ENCODE results near the gene TBCD. TPM values are rescaled to one million over a fixed set of nuclear protein-coding genes. Genes with fewer than 3 reads are reported as not detected.
A peak's percentile ranks its signal among the peaks of the same experiment; 100 is the strongest.

TBCD gene
- polyA plus RNA-seq (2013, experiment 1 of 4), result 117 TPM
- 126 TPM for polyA plus RNA-seq (2013, experiment 2 of 4)
- polyA plus RNA-seq (2013, experiment 3 of 4), result 95.6 TPM
- 97.8 TPM for polyA plus RNA-seq (2013, experiment 4 of 4)

GRCh38 chr17:82751571-82752370, at the start of gene TBCD:
TBCD (plus strand) TSS chr17:82752065; CDS start chr17:82752194, 129 bp downstream.
- H3K9me3 ChIP-seq (ENCODE audit: control insufficient read depth, low read length), result no peaks in the 10 kb centered on the region
- no peaks in the 10 kb centered on the region for H3K27me3 ChIP-seq (ENCODE audit: control insufficient read depth, insufficient read depth, low read length, poor library complexity, severe bottlenecking)
- H3K4me3 ChIP-seq (ENCODE audit: insufficient read depth, low read depth, low read length), result peak within 1 kb of the TSS; percentile 79
- H3K27ac ChIP-seq (ENCODE audit: insufficient read depth, low read depth, low read length, poor library complexity, severe bottlenecking), result no peak within 1 kb of the TSS
- peaks cover under 1% of the 10 kb centered on the region for H3K36me3 ChIP-seq (ENCODE audit: control insufficient read depth, insufficient read depth, low read length)
- 0% methylated on average over 109 to 114 of the region's 114 CpGs for WGBS, 2 experiments
- H3K4me1 ChIP-seq (ENCODE audit: control insufficient read depth, insufficient read depth, low read length), result peaks cover 24% of the 10 kb centered on the region

- Histone ChIP-seq H3K4me1 (ENCODE audit: control insufficient read depth, insufficient read depth, low read length) (peaks cover 8% of the 10 kb centered on the region), H3K4me3 (ENCODE audit: insufficient read depth, low read depth, low read length) (no peak overlapping the region), H3K27ac (ENCODE audit: insufficient read depth, low read depth, low read length, poor library complexity, severe bottlenecking) (no peak overlapping the region), H3K27me3 (ENCODE audit: control insufficient read depth, insufficient read depth, low read length, poor library complexity, severe bottlenecking) (peaks cover 32% of the 10 kb centered on the region), H3K36me3 (ENCODE audit: control insufficient read depth, insufficient read depth, low read length) (no peaks in the 10 kb centered on the region), H3K9me3 (ENCODE audit: control insufficient read depth, low read length) (no peaks in the 10 kb centered on the region)
- WGBS, 2 experiments, result 81% methylated on average over 20 of the region's 20 CpGs
These were observed 49.5 kb upstream of the TBCD start for GRCh38 chr17:82702231-82702927.

DNA sequence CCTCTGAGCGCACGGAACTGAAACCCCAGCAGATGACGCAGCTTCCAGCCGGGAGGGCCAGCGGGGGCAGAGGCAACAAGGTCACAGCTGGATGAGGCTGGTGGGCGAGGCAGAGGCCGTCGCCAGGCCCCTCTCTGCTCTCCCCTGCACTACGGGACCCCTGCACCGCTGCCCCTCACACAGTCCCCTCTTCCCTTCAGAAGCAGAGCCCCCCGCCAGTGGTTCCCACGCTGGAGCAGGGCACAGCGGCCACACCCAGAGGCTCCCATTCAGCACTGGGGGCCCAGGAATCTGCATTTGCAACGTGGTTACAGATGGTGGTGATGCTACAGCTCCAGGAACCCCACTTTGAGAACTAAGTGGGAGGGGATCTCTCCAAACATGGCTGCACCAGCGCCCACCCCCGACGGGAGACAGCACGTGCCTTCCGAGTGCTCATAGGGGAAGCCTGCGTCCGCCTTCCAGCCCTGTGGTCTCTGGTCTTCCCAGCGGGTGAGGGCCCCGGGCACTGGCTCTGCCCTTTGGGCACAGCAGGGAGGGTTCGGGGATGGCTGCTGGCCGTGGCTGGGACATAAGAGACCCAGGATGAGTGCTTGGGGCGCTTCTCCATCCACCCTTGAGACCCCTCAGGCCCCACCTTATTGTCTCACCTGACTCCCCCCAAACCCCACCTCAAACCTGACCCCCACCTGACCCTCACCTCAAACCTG, 48.7 kb upstream of the TBCD start:
- no peak overlapping the region for H3K4me3 ChIP-seq (ENCODE audit: insufficient read depth, low read depth, low read length)
- peaks cover 23% of the 10 kb centered on the region for H3K27me3 ChIP-seq (ENCODE audit: control insufficient read depth, insufficient read depth, low read length, poor library complexity, severe bottlenecking)
- WGBS, 2 experiments, result 88 to 89% methylated on average over 26 of the region's 26 CpGs
- H3K9me3 ChIP-seq (ENCODE audit: control insufficient read depth, low read length), result no peaks in the 10 kb centered on the region
- H3K4me1 ChIP-seq (ENCODE audit: control insufficient read depth, insufficient read depth, low read length), result peaks cover 3% of the 10 kb centered on the region
- no peak overlapping the region for H3K27ac ChIP-seq (ENCODE audit: insufficient read depth, low read depth, low read length, poor library complexity, severe bottlenecking)
- no peaks in the 10 kb centered on the region for H3K36me3 ChIP-seq (ENCODE audit: control insufficient read depth, insufficient read depth, low read length)

GRCh38 chr17:82703935-82704865, 47.7 kb upstream of the TBCD start:
- Histone ChIP-seq H3K9me3 (ENCODE audit: control insufficient read depth, low read length) (no peaks in the 10 kb centered on the region), H3K27me3 (ENCODE audit: control insufficient read depth, insufficient read depth, low read length, poor library complexity, severe bottlenecking) (peaks cover 20% of the 10 kb centered on the region), H3K27ac (ENCODE audit: insufficient read depth, low read depth, low read length, poor library complexity, severe bottlenecking) (no peak overlapping the region), H3K4me1 (ENCODE audit: control insufficient read depth, insufficient read depth, low read length) (peaks cover 3% of the 10 kb centered on the region), H3K36me3 (ENCODE audit: control insufficient read depth, insufficient read depth, low read length) (no peaks in the 10 kb centered on the region), H3K4me3 (ENCODE audit: insufficient read depth, low read depth, low read length) (no peak overlapping the region)
- WGBS, 2 experiments, result 90% methylated on average over 38 of the region's 38 CpGs

DNA sequence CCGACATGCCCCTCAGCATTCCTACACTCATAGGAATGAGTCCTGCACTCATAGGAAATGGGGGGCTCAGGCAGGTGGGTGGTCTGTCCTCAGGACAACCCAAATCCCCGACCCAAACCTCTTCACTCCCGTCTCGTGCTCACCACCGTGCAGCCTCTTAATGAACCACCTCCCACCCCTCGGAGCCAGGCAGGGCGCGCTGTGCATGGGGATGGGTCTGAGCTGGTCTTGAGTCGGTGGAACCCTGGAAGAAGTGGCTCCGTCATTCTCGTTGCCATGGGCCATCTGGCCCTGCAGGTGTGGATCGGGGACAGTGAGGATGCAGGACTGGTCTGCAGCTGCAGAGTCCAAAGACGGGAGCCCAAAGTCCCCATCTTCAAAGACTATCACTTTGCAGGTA, 47.0 kb upstream of the TBCD start:
- H3K27me3 ChIP-seq (ENCODE audit: control insufficient read depth, insufficient read depth, low read length, poor library complexity, severe bottlenecking), result peaks cover 13% of the 10 kb centered on the region
- H3K27ac ChIP-seq (ENCODE audit: insufficient read depth, low read depth, low read length, poor library complexity, severe bottlenecking), result no peak overlapping the region
- 84 to 85% methylated on average over 13 of the region's 13 CpGs for WGBS, 2 experiments

DNA sequence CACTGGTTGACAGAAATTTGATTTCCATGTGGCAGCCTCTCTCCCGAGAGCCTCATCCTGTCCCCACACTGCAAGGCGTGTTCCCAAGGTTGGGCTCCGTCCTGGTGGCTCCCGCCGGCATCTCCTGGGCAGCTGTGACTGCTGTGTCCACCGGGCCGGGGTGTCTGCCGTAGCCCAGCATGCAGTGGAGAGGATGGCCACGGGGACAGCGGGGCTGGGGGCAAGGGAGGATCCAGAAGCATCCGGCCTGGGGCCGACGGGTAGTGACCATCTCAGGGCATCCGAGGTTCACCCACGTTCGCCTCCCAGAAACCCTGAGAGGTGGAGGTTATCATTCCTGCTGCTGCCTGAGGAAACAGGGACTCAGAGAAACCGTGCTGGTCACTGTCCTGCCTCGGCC, 46.1 kb upstream of the TBCD start:
- Histone ChIP-seq H3K27me3 (ENCODE audit: control insufficient read depth, insufficient read depth, low read length, poor library complexity, severe bottlenecking) (peaks cover 4% of the 10 kb centered on the region), H3K9me3 (ENCODE audit: control insufficient read depth, low read length) (no peaks in the 10 kb centered on the region), H3K4me3 (ENCODE audit: insufficient read depth, low read depth, low read length) (no peak overlapping the region), H3K36me3 (ENCODE audit: control insufficient read depth, insufficient read depth, low read length) (no peaks in the 10 kb centered on the region), H3K4me1 (ENCODE audit: control insufficient read depth, insufficient read depth, low read length) (peaks cover 3% of the 10 kb centered on the region), H3K27ac (ENCODE audit: insufficient read depth, low read depth, low read length, poor library complexity, severe bottlenecking) (no peak overlapping the region)
- WGBS, 2 experiments, result 93% methylated on average over 18 of the region's 18 CpGs

More for the DNA sequence above, 47.0 kb upstream of the TBCD start:
- Histone ChIP-seq H3K4me3 (ENCODE audit: insufficient read depth, low read depth, low read length) (no peak overlapping the region), H3K9me3 (ENCODE audit: control insufficient read depth, low read length) (no peaks in the 10 kb centered on the region), H3K4me1 (ENCODE audit: control insufficient read depth, insufficient read depth, low read length) (peaks cover 3% of the 10 kb centered on the region), H3K36me3 (ENCODE audit: control insufficient read depth, insufficient read depth, low read length) (no peaks in the 10 kb centered on the region)

- no peak overlapping the region for H3K4me3 ChIP-seq (ENCODE audit: insufficient read depth, low read depth, low read length)
- H3K9me3 ChIP-seq (ENCODE audit: control insufficient read depth, low read length), result no peaks in the 10 kb centered on the region
- no peaks in the 10 kb centered on the region for H3K36me3 ChIP-seq (ENCODE audit: control insufficient read depth, insufficient read depth, low read length)
- H3K27me3 ChIP-seq (ENCODE audit: control insufficient read depth, insufficient read depth, low read length, poor library complexity, severe bottlenecking), result no peaks in the 10 kb centered on the region
- 71 to 73% methylated on average over 5 of the region's 9 CpGs for WGBS, 2 experiments
- H3K27ac ChIP-seq (ENCODE audit: insufficient read depth, low read depth, low read length, poor library complexity, severe bottlenecking), result no peak overlapping the region
- H3K4me1 ChIP-seq (ENCODE audit: control insufficient read depth, insufficient read depth, low read length), result no peaks in the 10 kb centered on the region
These were observed 42.7 kb upstream of the TBCD start for GRCh38 chr17:82709024-82709675.

DNA sequence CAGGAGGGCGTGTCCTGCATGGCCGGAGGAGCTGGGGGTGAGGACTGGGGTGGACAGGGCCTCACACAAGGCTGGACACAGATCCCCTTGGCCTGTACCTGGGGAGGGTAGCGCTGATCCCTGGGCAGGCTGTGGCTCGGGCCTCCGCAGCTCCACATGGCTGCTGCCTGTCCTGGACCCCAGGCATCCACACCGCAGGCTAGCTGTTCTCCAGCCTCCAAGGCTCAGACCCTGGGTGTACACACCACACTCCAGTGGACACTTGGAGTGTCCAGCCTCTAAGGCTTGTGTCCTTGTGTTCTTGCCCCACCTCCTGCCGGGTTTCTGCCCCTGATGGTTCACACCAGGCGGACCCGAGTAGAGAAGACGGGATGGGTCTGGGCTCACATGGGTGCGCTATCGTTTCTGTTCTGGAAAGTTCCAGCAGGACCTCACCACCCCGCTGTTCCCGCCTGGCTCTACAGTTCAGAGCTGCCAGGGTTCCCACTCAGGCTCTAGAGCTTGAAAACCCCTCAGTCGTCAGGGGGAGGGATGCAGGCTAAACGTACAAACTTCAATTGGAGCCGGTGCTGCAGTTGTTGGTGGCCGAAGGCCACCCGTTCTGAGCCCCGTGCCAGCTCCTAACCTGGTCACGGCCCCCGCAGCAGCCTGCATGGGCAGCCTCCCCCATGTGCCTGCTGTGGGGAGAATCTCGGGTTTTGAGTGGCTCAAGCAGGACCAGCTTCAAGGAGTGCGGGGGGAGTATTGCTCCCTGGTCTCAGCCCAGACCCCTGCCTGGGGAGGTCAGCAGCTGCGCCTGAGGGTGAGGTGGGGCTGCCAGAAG, 42.0 kb upstream of the TBCD start:
- WGBS, 2 experiments, result 94 to 95% methylated on average over 25 of the region's 25 CpGs
- H3K36me3 ChIP-seq (ENCODE audit: control insufficient read depth, insufficient read depth, low read length), result no peaks in the 10 kb centered on the region
- no peaks in the 10 kb centered on the region for H3K9me3 ChIP-seq (ENCODE audit: control insufficient read depth, low read length)
- H3K27ac ChIP-seq (ENCODE audit: insufficient read depth, low read depth, low read length, poor library complexity, severe bottlenecking), result no peak overlapping the region
- no peaks in the 10 kb centered on the region for H3K27me3 ChIP-seq (ENCODE audit: control insufficient read depth, insufficient read depth, low read length, poor library complexity, severe bottlenecking)
- H3K4me3 ChIP-seq (ENCODE audit: insufficient read depth, low read depth, low read length), result no peak overlapping the region
- H3K4me1 ChIP-seq (ENCODE audit: control insufficient read depth, insufficient read depth, low read length), result no peaks in the 10 kb centered on the region
